ENCODE data around the gene FOXP1.

- TF ChIP-seq CTCF (IDR thresholded peaks at IDR 0.05) (no peak), POLR2A (IDR thresholded peaks at IDR 0.05) (no peak)
Observed at GRCh38 chr3:71185733-71186455, 397.6 kb downstream of the FOXP1 start.
